Fibroblast of villous mesenchyme (primary cell): Measurements from ENCODE around the gene ZNF268. TPM values are rescaled to one million over a fixed set of nuclear protein-coding genes. Genes with fewer than 3 reads are reported as not detected.

ENCODE experiments used
- DNase-seq: peaks from one replicate; pipeline ENCODE4 v3.0.0-alpha.2; 2010; ENCODE audit warnings: low read depth
- H3K4me3 ChIP-seq: 2 replicates; pipeline ENCODE4 v1.5.1; 2011; ENCODE audit warnings: low read depth, mild to moderate bottlenecking, low read length
- CTCF ChIP-seq: IDR thresholded peaks from 2 replicates; pipeline ENCODE4 v1.5.1; 2012; ENCODE audit warnings: low read depth, mild to moderate bottlenecking, low read length; ENCODE audit not compliant: insufficient read depth
- total RNA-seq: library from RNA; depleted of rRNA; stranded (reverse); fragments of >200 nt; gene quantifications from 2 replicates; pipeline ENCODE4 v1.2.3, GENCODE V29; 2012

ZNF268 gene
- total RNA-seq: 19.6 and 23.3 TPM in 2 replicates

- peak; percentile 85 for TF ChIP-seq CTCF
- H3K4me3 ChIP-seq: peak within 1 kb of the TSS; percentile 100
- peak; percentile 94 for DNase-seq
Measured at GRCh38 chr12:133181238-133181959, at the start of gene ZNF268. ZNF268 (plus strand) TSS chr12:133181495; CDS start chr12:133181998, 503 bp downstream.

GRCh38 chr12:133135747-133136146, 45.5 kb upstream of the ZNF268 start:
- TF ChIP-seq CTCF: no peak
- DNase-seq: no peak
- H3K4me3 ChIP-seq: no peak overlapping the region

- no peak for TF ChIP-seq CTCF
- DNase-seq: no peak
- no peak overlapping the region for H3K4me3 ChIP-seq
Measured at GRCh38 chr12:133145981-133146380, 35.3 kb upstream of the ZNF268 start.

GRCh38 chr12:133156125-133156690, 25.1 kb upstream of the ZNF268 start:
- no peak for DNase-seq
- no peak overlapping the region for H3K4me3 ChIP-seq
- no peak for TF ChIP-seq CTCF

GRCh38 chr12:133165776-133166175, 15.5 kb upstream of the ZNF268 start:
- no peak for TF ChIP-seq CTCF
- DNase-seq: no peak
- no peak overlapping the region for H3K4me3 ChIP-seq

GRCh38 chr12:133172491-133172890, 8.8 kb upstream of the ZNF268 start:
- TF ChIP-seq CTCF: no peak
- no peak for DNase-seq
- H3K4me3 ChIP-seq: no peak overlapping the region
